HG02840 (cell line): ENCODE data around the gene USP54.

Experiments used
- ATAC-seq: cut with Tn5 transposase; IDR thresholded peaks from one replicate; pipeline ENCODE4 v1.9.1; 2021; ENCODE audit warnings: mild to moderate bottlenecking, moderate library complexity, moderate number of reproducible peaks; ENCODE audit not compliant: unreplicated experiment, low FRiP score

Gene USP54

GRCh38 chr10:73534857-73535256 is 56.3 kb downstream of the USP54 start:
- no peak for ATAC-seq

GRCh38 chr10:73529089-73529832 is 61.9 kb downstream of the USP54 start:
- ATAC-seq: no peak

DNA sequence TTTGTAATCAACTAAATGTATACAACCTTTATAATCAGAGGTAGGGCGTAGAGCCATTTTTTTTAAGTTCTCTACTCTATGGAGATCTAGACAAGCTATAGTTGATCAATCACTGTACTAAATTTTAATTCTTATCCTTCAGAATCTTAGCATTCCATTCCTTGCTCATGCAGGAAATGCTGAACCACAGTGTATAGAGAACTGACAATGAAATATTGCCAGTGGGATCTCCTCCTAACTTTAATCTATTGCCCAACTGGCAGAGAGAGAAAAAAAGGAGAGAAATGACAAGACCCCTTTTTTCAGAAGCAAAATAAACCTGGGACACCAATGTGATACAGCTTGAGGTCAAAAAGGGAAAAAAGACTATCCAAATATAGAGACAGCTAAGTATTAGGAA is 68.9 kb downstream of the USP54 start:
- ATAC-seq: no peak

GRCh38 chr10:73519336-73519735 is 71.8 kb downstream of the USP54 start:
- ATAC-seq: no peak

DNA sequence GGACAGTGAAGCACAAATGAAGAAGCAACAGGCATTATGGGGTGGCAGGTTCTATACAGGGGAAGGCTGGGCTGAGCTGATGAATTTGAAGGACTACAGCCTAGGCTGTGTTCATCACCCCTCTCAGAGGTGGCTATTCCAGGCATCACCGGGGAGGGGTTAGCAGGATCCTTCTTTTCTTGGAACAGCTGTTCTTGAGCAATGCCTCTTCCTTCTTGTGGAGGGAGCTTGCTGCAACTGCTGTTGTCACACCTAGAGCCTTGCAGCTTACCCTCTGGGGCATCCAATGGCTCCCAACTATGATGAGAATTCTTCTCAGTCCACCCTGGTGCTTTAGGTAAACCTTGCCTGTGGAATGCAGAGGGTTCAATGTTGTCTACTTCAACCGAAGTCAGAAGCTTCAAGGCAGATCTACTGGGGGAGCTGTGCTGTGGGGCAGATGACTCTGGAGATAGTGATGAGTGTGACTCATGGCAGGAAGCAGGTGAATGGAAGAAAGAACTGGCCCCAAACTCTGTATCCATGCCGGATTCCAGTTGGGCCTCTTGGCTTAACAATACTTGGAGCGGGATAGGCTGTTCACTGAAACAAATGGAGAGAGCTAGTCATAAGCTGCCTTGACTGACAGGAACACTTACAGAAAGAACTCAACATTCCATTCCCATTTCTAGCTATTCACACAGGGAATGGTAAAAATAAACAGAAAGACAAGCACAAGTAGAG is 73.8 kb downstream of the USP54 start:
- no peak for ATAC-seq

- ATAC-seq: no peak
Observed at GRCh38 chr10:73512207-73512743, 78.9 kb downstream of the USP54 start.

GRCh38 chr10:73509695-73510094 is 81.4 kb downstream of the USP54 start:
- ATAC-seq: no peak

DNA sequence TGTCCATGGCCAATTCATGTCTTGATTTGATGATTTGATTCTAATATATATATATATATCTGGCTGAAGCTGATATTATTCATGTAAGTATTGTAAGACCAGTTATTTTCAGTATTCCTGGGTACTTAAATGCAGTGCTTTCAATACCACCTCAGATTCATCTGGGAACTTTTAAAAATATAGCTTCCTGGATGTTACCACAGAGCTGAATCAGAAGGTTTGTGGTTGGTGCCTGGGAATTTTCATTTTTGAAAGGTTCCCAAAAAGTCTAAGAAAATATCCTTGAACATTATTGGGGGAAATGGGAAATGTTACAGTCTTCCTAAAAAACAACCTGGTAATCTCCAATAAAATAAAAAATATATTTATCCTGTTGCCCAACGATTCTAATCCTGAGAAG is 84.7 kb downstream of the USP54 start:
- no peak for ATAC-seq

DNA sequence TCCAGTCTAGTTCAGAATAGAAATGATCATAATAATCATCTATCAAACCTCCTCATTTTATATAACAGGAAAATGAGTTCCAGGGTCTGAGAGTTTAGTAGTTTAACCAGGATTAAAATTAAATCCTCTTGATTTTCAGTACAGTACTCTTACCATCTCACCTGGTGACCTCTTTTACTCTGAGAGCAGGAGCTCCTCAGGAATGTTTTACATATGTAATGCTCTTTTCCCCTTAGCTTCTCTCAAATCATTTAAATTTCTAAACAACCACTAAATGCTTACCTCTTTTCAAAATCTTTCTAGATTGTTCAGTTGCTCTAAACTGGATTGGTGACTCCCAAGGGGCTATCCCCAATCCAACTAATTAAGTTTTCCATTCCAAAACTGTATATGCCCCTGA is 85.1 kb downstream of the USP54 start:
- no peak for ATAC-seq

- no peak for ATAC-seq
Observed at GRCh38 chr10:73503037-73503436, 88.1 kb downstream of the USP54 start.

DNA sequence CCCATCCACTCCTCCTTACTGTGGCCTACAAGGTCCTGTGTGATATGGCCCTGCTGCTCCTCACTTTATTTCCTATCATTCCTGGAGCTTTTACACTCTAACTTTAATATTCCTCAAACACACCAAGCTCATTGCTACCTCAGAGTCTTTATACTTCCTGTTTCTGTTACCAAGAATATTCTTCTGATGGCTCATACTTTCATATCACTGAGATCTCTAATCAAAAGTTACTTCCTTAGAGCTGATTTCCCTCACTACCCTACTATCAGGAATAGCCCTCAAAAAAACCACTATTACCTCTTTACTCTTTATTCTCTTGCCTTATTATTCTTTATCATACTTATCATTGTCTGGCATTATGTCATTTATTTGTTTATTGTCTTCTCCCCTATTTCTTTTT is 89.5 kb downstream of the USP54 start:
- no peak for ATAC-seq

GRCh38 chr10:73497623-73498022 is 93.5 kb downstream of the USP54 start:
- ATAC-seq: no peak

GRCh38 chr10:73495884-73496674 is 95.1 kb downstream of the USP54 start, which contains the start of gene PPP3CB:
Gene PPP3CB, minus strand, starts transcription at chr10:73496024. Its CDS starts 135 bp downstream, at chr10:73495889.
- peak; percentile 64 for ATAC-seq

- ATAC-seq: peak; percentile 91
Observed at GRCh38 chr10:73495226-73495883, 95.8 kb downstream of the USP54 start.

DNA sequence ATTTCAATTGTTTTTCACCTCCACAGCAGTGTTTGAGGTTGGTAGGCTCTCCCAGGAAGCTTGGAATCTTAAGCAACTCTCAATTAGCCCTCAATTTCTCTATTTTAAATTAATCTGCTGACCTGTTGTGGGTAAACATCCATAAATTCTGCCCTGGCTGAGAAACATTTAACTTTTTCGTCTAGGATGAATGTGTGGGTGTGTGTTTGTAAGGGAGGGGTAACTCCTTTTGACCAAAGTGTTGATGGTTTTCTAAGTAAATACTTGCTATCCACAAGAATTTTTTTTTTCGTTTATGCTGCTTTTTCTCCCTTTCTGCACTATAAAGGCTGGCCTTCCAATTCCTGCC is 96.3 kb downstream of the USP54 start:
- ATAC-seq: no peak

DNA sequence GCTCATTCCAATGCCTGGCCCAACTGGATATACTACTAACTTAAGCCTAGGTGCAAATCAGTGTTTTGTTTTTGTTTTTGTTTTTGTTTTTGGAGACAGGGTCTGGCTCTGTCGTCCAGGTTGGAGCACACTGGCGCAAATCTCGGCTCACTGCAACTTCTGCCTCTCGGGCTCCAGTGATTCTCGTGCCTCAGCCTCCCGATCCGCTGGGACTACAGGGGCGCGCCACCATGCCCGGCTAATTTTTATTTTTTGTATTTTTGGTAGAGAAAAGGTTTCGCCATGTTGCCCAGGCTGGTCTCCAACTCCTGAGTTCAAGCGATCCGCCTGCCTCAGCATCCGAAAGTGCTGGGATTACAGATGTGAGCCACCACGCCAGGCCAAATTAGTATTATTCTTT is 96.9 kb downstream of the USP54 start:
- ATAC-seq: no peak

DNA sequence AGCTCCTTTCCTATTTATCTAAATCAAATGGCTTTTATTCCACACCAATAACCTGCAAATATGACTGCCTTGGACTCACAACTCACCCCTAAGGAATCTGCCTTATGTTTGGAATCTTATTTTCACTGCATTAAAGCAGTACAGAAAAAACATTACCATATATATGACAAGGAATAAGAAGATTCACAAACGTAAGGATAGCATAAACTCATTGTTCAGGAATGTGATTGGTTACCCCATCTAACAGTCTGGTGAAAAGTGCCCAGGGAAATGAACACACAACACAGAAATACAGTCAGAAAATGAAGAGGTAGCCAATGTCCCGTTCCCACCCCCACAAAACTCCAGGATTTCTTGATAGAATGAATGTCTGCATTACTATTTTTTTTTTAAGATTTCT is 97.4 kb downstream of the USP54 start:
- no peak for ATAC-seq

DNA sequence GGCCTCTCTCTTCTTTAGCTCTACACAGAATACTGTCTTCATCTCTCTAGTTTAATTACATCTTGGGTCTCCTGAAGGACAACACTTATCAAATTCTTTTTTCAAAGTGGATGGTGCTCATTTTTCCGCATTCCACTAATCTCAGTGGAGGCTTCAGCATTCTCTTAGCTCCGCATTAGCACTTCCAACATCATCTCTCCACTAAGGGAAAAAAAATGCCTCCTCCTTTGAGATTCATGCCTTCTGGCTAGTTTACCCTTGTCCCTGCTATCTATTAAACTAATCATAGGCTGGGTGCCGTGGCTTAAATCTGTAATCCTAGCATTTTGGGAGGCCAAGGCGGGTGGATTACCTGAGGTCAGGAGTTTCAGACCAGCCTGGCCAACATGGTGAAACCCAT is 104.5 kb downstream of the USP54 start:
- no peak for ATAC-seq

- no peak for ATAC-seq
Observed at GRCh38 chr10:73485320-73485719, 105.8 kb downstream of the USP54 start.

GRCh38 chr10:73480158-73480557 is 111.0 kb downstream of the USP54 start:
- no peak for ATAC-seq

GRCh38 chr10:73478636-73479035 is 112.5 kb downstream of the USP54 start:
- no peak for ATAC-seq
